GM23338 (cell line): ENCODE data around the gene MEST. TPM values are rescaled to one million over a fixed set of nuclear protein-coding genes. Genes with fewer than 3 reads are reported as not detected.

Experiments
- ATAC-seq: fragments of 200-7000 bp; cut with Tn5 transposase; 3 replicates; pipeline ENCODE4 v1.9.1; 2020
- DNase-seq: peaks from one replicate; pipeline ENCODE4 v3.0.0-alpha.2; 2015; ENCODE audit warnings: low spot score
- H2AFZ ChIP-seq: fragments of 200-600 bp; sonication (generic); 2 replicates; pipeline ENCODE4 v1.8.0; 2016; ENCODE audit warnings: antibody characterized with exemption, mild to moderate bottlenecking, moderate library complexity
- H3F3A ChIP-seq: fragments of 200-600 bp; sonication (generic); replicated peaks from 2 replicates; pipeline ENCODE4 v1.8.0; 2017; ENCODE audit warnings: antibody characterized with exemption, mixed run types, low read depth
- H3K27ac ChIP-seq: fragments of 200-600 bp; sonication (generic); 2 replicates; pipeline ENCODE4 v1.6.1; 2016; ENCODE audit warnings: low read depth
- H3K27me3 ChIP-seq: fragments of 200-600 bp; sonication (generic); 2 replicates; pipeline ENCODE4 v1.8.0; 2016; ENCODE audit warnings: mild to moderate bottlenecking, mixed run types, moderate library complexity; ENCODE audit not compliant: insufficient read depth
- H3K36me3 ChIP-seq: fragments of 200-600 bp; sonication (generic); 2 replicates; pipeline ENCODE4 v1.8.0; 2016; ENCODE audit warnings: mild to moderate bottlenecking; ENCODE audit not compliant: insufficient read depth
- H3K4me1 ChIP-seq: fragments of 200-600 bp; sonication (generic); 2 replicates; pipeline ENCODE4 v1.8.0; 2016; ENCODE audit warnings: mild to moderate bottlenecking, moderate library complexity; ENCODE audit not compliant: insufficient read depth
- H3K4me2 ChIP-seq: fragments of 200-600 bp; sonication (generic); 2 replicates; pipeline ENCODE4 v1.7.1; 2017; ENCODE audit warnings: mixed run types
- H3K4me3 ChIP-seq: fragments of 200-600 bp; sonication (generic); 2 replicates; pipeline ENCODE4 v1.6.1; 2016; ENCODE audit warnings: mixed run types
- H3K79me2 ChIP-seq: fragments of 200-600 bp; sonication (generic); replicated peaks from 2 replicates; pipeline ENCODE4 v1.8.0; 2017; ENCODE audit warnings: mild to moderate bottlenecking; ENCODE audit not compliant: insufficient read depth
- H3K9me2 ChIP-seq: fragments of 200-600 bp; sonication (generic); 2 replicates; pipeline ENCODE4 v1.8.0; 2017; ENCODE audit not compliant: insufficient read depth
- H4K20me1 ChIP-seq: fragments of 200-600 bp; sonication (generic); replicated peaks from 2 replicates; pipeline ENCODE4 v1.8.0; 2017; ENCODE audit warnings: mild to moderate bottlenecking; ENCODE audit not compliant: insufficient read depth
- H3K27ac Mint-ChIP-seq: 2 replicates; pipeline ENCODE4 v1.8.0; 2020; ENCODE audit warnings: inconsistent platforms, mild to moderate bottlenecking, moderate library complexity, mixed read lengths
- H3K27me3 Mint-ChIP-seq: 3 replicates; pipeline ENCODE4 v1.8.0; 2022; ENCODE audit warnings: low read depth, mild to moderate bottlenecking, moderate library complexity, mixed read lengths, inconsistent platforms; ENCODE audit not compliant: insufficient read depth, poor library complexity
- H3K36me3 Mint-ChIP-seq: 3 replicates; pipeline ENCODE4 v1.8.0; 2021; ENCODE audit warnings: low read depth, mild to moderate bottlenecking, inconsistent platforms, moderate library complexity, mixed read lengths
- H3K4me1 Mint-ChIP-seq: 3 replicates; pipeline ENCODE4 v1.8.0; 2020; ENCODE audit warnings: mild to moderate bottlenecking, inconsistent platforms, mixed read lengths
- H3K4me3 Mint-ChIP-seq: 3 replicates; pipeline ENCODE4 v1.8.0; 2021; ENCODE audit warnings: moderate library complexity, mild to moderate bottlenecking, inconsistent platforms, mixed read lengths
- H3K9me3 Mint-ChIP-seq: 3 replicates; pipeline ENCODE4 v1.8.0; 2020; ENCODE audit warnings: moderate library complexity, mild to moderate bottlenecking, inconsistent platforms, mixed read lengths
- CREB1 ChIP-seq: fragments of 250-450 bp; sonication (Bioruptor Pico); IDR thresholded peaks from 2 replicates; pipeline ENCODE4 v1.5.0; 2020; ENCODE audit warnings: low read depth, mild to moderate bottlenecking, moderate library complexity
- CTCF ChIP-seq, 2 experiments: fragments of 200-600 bp in 1 of 2; sonication (generic) in 1 of 2; conservative IDR thresholded peaks; 2 replicates each; pipeline versions ENCODE4 v1.5.1 to v1.6.1; 2016 to 2017; ENCODE audit warnings: antibody characterized with exemption in 2 of 2, low read depth in 2 of 2, mild to moderate bottlenecking in 2 of 2, moderate library complexity in 1 of 2
- ETS1 ChIP-seq: IDR thresholded peaks from 2 replicates; pipeline ENCODE4 v1.6.1; 2016; ENCODE audit warnings: antibody characterized with exemption
- EZH2 ChIP-seq: fragments of 200-600 bp; sonication (generic); IDR thresholded peaks from one replicate; pipeline ENCODE4 v1.8.0; 2017; ENCODE audit warnings: antibody characterized with exemption, mild to moderate bottlenecking, low read depth; ENCODE audit not compliant: unreplicated experiment
- EZH2phosphoT487 ChIP-seq: fragments of 200-600 bp; sonication (generic); IDR thresholded peaks from one replicate; pipeline ENCODE4 v1.8.1; 2018; ENCODE audit warnings: antibody characterized with exemption; ENCODE audit not compliant: unreplicated experiment
- JUNB ChIP-seq: IDR thresholded peaks from one replicate; pipeline ENCODE4 v1.6.1; 2016; ENCODE audit warnings: antibody characterized with exemption; ENCODE audit not compliant: unreplicated experiment
- NANOG ChIP-seq: IDR thresholded peaks from 2 replicates; pipeline ENCODE4 v1.6.1; 2016; ENCODE audit warnings: antibody characterized with exemption, borderline replicate concordance
- POLR2AphosphoS5 ChIP-seq: IDR thresholded peaks from 2 replicates; pipeline ENCODE4 v1.6.1; 2016; ENCODE audit warnings: antibody characterized with exemption, low read depth
- REST ChIP-seq: IDR thresholded peaks from one replicate; pipeline ENCODE4 v1.6.1; 2018; ENCODE audit warnings: antibody characterized with exemption; ENCODE audit not compliant: unreplicated experiment
- STAT1 ChIP-seq: IDR thresholded peaks from one replicate; pipeline ENCODE4 v1.6.1; 2016; ENCODE audit warnings: antibody characterized with exemption; ENCODE audit not compliant: unreplicated experiment
- ZNF114 ChIP-seq: fragments of 250-450 bp; sonication (Bioruptor Pico); IDR thresholded peaks from 2 replicates; pipeline ENCODE4 v1.5.0; 2020; ENCODE audit warnings: mild to moderate bottlenecking, moderate library complexity
- ZNF331 ChIP-seq: fragments of 250-450 bp; sonication (Bioruptor Pico); IDR thresholded peaks from 2 replicates; pipeline ENCODE4 v1.5.0; 2020; ENCODE audit warnings: low read depth, mild to moderate bottlenecking, moderate library complexity
- ZNF462 ChIP-seq: fragments of 250-450 bp; sonication (Bioruptor Pico); IDR thresholded peaks from 2 replicates; pipeline ENCODE4 v1.5.0; 2020; ENCODE audit warnings: mild to moderate bottlenecking, moderate library complexity
- polyA plus RNA-seq: library from polyadenylated mRNA; unstranded; fragments of >200 nt; fragmentation: Nextera tagmentation; extraction: Ambion mirVana; gene quantifications from 2 replicates; pipeline ENCODE4 v1.2.1, GENCODE V29; 2016
- total RNA-seq: library from RNA; depleted of rRNA; stranded (reverse); fragments of >200 nt; shearing (Covaris generic); gene quantifications from 2 replicates; pipeline ENCODE4 v1.2.3, GENCODE V29; 2014

Gene MEST
- total and polyA plus RNA-seq, 2 experiments from 2014 or later, result 167 to 229 TPM

GRCh38 chr7:130492523-130493274 is 814 bp downstream of the MEST start:
- Mint-ChIP-seq H3K27ac (peak overlapping the region; percentile 45; the same call in 1 of the 2 replicates), H3K4me1 (peaks cover 43% of the 10 kb centered on the region)
- peaks cover 3% of the 10 kb centered on the region; the same call in 1 of the 2 replicates for H3F3A ChIP-seq

More at GRCh38 chr7:130492523-130493274, 814 bp downstream of the MEST start:
- Histone ChIP-seq H3K4me3 (peak overlapping the region; percentile 58), H3K4me2 (peak overlapping the region; percentile 80), H3K36me3 (peaks cover 12% of the 10 kb centered on the region), H4K20me1 (peaks cover 12% of the 10 kb centered on the region), H2AFZ (no peak overlapping the region), H3K27me3 (peaks cover 10% of the 10 kb centered on the region), H3K79me2 (peaks cover 75% of the 10 kb centered on the region), H3K4me1 (peaks cover 35% of the 10 kb centered on the region), H3K27ac (no peak overlapping the region), H3K9me2 (no peaks in the 10 kb centered on the region)
- peaks cover 18% of the 10 kb centered on the region for H3K9me3 Mint-ChIP-seq
- peak overlapping the region; percentile 86 for H3K4me3 Mint-ChIP-seq
- DNase-seq, result peak; percentile 23
- peaks cover 54% of the 10 kb centered on the region for H3K36me3 Mint-ChIP-seq
- peaks cover 11% of the 10 kb centered on the region for H3K27me3 Mint-ChIP-seq
- ATAC-seq, result no peak
- TF ChIP-seq CREB1 (no peak), ZNF114 (CRISPR knock-in tag) (no peak), JUNB (no peak), ZNF331 (no peak), EZH2phosphoT487 (no peak), CTCF (conservative IDR thresholded peaks at IDR 0.05; ENCODE audit: low read depth in 2 of 2) (no peak), POLR2AphosphoS5 (no peak), NANOG (no peak), ZNF462 (CRISPR knock-in tag) (no peak), ETS1 (no peak), STAT1 (no peak), EZH2 (no peak), REST (no peak)
